GM19035 (cell line): Measurements from ENCODE around the gene C19orf85.
"Not testable (repeated sequence)": the region's sequence is repeated elsewhere in the genome, so short reads cannot be mapped to it uniquely, and the experiment has no call there.

Experiments
- ATAC-seq: cut with Tn5 transposase; IDR thresholded peaks from one replicate; pipeline ENCODE4 v1.9.1; 2021; ENCODE audit not compliant: unreplicated experiment

C19orf85 gene

DNA sequence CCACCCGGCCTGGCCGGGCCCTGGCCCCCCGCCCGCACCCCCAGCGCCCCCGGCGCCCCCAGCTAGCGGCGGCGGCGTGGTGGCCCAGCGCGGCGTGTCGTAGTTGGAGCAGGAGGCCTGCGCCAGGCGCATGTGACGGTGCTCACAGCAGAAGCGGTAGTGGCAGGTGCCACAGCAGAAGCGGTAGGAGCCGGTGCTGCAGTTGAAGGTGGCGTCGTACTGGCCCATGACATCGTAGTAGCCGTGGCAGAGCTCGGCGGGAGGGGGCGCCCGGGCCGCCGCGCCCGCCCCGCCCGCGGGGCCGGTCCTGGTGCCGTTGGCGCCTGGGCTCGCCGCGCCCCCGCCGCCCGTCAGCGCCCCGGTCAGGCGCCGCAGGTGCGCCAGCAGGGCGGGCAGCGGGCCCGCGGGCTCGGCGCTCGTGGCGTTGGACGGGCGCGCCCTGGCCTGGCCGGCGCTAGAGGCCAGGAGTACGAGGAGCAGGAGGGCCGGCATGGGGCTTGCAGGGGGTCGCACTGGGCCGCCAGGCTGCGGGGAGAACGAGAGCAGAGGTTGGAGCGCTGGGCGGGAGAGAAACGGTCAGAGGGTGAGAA is 22.1 kb downstream of the C19orf85 start:
- no peak for ATAC-seq

- no peak for ATAC-seq
These were observed 22.7 kb downstream of the C19orf85 start for GRCh38 chr19:55441692-55442321.

DNA sequence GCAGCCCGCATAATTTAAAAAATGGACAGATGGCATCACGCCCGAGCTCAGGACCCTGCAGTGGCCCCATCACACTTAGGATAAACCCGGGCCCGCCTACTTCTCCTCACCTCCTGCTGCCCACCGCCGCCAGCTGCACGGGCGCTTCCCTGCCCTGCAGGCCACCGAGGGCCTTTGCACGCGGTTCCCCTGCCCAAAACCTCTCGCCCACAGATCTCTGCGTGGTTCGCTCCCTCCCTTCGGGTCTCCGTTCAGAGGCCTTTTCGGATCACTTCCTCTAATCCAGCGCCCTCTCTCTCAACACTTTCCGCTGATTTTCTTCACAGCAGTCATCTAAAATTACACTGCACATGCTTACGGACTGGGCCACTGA is 23.2 kb downstream of the C19orf85 start:
- no peak for ATAC-seq

- ATAC-seq, result no peak
These were observed 24.0 kb downstream of the C19orf85 start for GRCh38 chr19:55440411-55441105.

DNA sequence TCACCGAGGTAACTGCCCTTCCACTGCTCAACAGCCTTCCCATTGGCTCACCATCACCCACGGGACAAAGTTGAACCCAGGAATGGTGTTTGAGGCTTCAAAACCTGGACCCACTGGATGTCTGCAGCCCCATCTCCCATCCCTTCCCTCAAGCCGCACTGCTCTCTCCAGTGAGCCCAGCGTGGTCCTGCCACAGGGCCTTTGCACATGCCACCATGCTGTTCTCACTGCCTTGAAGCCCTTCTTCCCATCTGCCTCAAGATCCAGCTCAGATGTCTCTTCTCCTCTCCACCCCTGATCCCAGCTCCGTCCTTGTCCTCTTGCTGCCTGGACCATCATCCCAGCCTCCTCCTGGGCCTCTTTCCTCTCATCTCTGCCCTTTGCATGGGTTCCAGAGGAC is 25.5 kb downstream of the C19orf85 start:
- no peak for ATAC-seq

DNA sequence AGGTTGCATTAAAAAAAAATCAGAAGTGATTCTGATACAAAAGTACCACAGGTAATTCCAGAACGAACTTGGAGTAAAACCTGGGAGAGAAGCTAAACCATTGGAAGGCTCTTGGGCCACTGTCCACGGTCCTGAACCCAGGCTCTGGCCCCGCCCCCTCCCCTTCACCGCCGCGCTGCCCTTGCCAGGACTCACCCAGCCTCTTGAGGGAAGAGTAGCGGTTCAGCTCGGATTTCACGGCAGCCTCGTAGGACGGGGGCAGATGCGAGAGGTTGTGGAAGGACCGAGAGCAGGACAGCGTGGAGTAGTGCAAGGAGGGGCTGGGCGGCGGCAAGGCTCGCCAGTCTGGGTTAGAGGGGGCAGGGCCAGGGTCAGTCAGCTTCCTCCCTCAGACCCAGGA is 27.1 kb downstream of the C19orf85 start:
- no peak for ATAC-seq

GRCh38 chr19:55436847-55437246 is 27.7 kb downstream of the C19orf85 start:
- no peak for ATAC-seq

- no peak for ATAC-seq
These were observed 29.5 kb downstream of the C19orf85 start for GRCh38 chr19:55435020-55435419.

- ATAC-seq, result no peak
These were observed 30.1 kb downstream of the C19orf85 start for GRCh38 chr19:55434356-55434919.

DNA sequence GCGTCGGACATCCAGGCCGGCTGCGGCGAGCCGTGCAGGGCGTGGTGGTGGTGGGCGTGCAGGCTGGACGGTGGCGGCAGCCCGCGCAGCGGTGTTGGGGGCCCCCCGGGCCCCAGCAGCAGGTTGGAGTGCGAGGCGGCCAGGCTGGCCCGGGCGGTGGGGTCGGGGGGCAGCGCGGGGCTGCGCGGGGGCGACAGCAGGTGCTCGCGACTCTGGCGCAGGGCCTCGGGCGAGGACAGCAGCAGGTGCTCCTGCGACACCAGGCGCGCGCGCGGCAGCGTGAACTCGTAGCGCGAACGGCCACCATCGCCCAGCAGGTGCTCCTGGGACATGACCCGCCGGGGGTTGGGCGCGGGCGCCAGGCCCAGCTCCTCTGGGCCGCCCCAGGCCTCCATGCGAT is 31.3 kb downstream of the C19orf85 start:
- ATAC-seq, result no peak

DNA sequence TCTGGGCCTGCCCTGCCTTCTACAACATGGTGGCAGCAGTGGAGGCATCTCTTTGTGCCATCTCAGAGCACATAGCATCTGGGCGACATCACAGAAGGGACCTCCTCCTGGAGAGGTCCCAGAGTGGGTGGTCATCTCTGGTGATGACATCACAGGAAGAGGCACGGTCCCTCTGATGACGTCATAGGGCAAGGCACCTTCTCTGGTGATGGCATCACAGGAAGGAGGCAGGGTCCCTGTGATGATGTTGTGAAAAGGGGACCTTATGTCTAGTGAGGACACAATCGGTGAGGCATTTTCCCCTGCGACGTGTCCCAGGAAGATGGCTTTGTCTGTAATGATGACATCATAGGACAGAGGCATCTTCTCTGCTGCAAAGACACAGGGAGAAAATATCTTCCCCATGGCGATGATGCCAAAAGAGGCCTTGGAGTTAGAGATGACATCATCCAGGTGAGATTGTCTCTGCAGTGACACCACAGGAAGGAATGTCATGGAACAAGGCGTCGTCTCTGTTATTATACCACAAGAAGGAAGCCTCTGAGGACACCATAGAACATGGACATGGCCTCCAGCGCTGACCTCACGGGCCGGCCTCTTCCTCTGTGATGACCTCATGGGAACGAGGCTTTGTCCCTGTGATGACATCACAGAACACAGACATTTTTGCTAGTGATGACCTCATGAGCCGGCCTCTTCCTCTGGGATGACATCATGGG is 32.2 kb downstream of the C19orf85 start:
- no peak for ATAC-seq

DNA sequence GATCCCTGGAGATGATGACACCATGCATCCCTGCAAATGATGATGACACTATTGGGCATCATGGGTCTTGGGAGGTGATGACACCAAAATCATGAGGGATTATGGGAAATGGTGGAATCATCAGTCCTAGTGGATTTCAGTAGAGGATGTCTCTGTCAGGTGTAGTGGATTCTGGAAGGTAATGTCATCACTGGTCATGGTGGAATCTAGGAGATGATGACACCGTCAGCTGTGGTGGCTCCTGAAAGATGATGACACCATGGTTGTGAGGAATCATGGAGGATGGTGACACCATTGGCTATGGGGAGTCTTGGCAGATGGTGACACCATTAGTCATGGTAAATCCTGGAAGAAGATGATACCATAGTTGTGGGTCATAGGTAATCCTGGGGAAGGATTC is 33.4 kb downstream of the C19orf85 start:
- no peak for ATAC-seq

GRCh38 chr19:55426042-55426441 is 38.5 kb downstream of the C19orf85 start:
- ATAC-seq, result no peak

GRCh38 chr19:55424518-55424917 is 40.0 kb downstream of the C19orf85 start:
- ATAC-seq, result no peak

DNA sequence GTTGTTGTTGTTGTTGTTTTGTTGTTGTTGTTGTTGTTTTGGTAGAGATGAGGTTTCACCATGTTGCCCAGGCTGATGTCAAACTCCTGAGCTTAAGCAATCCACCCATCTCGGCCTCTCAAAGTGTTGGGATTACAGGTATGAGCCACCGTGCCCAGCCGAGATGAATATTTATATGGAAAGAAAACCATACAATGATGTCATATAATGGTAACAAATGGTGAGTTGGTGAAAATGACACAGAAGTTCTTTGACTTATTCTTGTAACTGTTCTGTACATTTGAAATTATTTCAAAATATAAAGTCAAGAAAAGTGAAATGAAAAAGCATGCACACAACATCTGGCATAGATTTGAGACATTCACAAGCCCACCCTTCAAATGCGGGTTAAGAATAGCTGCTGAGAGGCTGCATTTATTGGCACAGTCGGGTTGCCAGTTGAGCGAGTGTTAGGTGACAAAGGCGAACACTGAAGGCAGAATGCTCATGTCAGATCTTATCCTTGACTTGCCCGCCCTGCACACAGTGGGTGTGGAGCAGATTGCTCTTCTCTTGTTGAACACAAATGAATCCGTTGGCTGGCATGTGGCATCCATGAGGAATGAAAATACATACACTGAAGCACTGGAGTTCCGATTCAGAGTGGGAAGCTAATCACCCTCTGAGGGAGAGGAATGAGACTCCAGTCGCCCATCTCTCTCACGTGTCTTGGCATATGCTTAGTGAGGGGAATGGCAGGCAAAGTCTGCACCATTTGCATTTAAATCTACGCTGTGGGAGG is 41.1 kb downstream of the C19orf85 start:
- no peak for ATAC-seq

DNA sequence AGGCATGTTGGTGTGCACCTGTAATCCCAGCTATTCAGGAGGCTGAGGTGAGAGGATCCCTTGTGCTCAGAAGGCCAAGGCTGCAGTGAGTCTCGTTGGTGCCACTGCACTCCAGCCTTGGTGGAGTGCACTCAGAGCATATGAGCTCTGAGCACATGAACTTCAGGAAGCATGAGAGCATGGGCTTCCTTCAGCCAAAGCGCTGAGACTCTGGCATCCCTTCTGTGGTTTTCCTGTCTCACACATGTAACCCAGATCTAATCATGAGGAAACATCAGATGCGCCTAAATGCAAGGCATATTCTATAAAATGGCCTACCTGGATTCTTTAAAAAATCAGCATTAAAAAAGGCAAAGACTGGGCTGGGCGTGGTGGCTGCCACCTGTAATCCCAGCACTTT is 43.3 kb downstream of the C19orf85 start:
- ATAC-seq, result not testable (repeated sequence)

DNA sequence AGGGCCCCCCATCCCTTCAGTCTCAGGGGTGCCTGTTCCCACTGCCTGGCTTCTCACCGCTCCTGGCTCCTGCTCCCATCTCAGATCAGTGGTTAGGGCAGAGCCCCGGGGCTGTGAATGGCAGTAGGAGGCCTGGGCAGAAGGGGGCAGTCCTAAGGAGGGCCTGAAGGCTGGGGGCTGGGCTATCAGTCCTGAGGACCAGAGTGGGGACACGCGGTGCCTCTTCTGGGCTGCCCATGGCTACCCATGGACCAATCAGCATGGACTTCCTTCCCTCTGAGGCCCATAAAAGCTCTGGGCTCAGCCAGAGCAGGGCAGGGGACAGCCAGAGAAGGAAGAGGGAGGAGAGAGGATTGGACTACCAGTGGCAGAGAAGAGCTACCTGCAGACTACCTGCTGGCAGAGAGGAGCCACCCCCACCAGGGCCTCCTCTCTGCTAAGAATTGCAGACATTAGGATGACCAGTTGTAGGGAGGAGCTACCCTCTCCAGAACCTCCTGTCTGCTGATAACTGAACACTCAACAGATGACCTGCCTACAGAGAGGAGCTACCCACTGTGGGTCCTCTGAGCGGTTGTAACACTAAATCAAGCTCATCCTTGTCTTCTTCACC is 44.8 kb downstream of the C19orf85 start:
- ATAC-seq, result no peak

GRCh38 chr19:55419103-55419502 is 45.4 kb downstream of the C19orf85 start:
- no peak for ATAC-seq

- no peak for ATAC-seq
These were observed 46.4 kb downstream of the C19orf85 start for GRCh38 chr19:55418185-55418584.
